ENCODE results near the gene KRTAP7-1.

Gene KRTAP7-1

GRCh38 chr21:30829659-30830058 is at the start of gene KRTAP7-1:
KRTAP7-1 (minus strand) TSS chr21:30829759; CDS start chr21:30829698, 61 bp downstream.
- DNase-seq (ENCODE audit: low spot score) (no peak), FAIRE-seq (no peak)

GRCh38 chr21:30874526-30874925 is 45.0 kb upstream of the KRTAP7-1 start:
- DNase-seq (ENCODE audit: low spot score) (no peak), FAIRE-seq (no peak)

- DNase-seq (ENCODE audit: low spot score): no peak
- no peak for FAIRE-seq
Observed at GRCh38 chr21:30847627-30848500, 18.3 kb upstream of the KRTAP7-1 start.

GRCh38 chr21:30842990-30843389 is 13.4 kb upstream of the KRTAP7-1 start:
- no peak for FAIRE-seq
- no peak for DNase-seq (ENCODE audit: low spot score)

- DNase-seq (ENCODE audit: low spot score) (peak; percentile 29), FAIRE-seq (no peak)
Observed at GRCh38 chr21:30839304-30839703, 9.7 kb upstream of the KRTAP7-1 start.

GRCh38 chr21:30838536-30838935 is 9.0 kb upstream of the KRTAP7-1 start:
- FAIRE-seq: no peak
- DNase-seq (ENCODE audit: low spot score): no peak

GRCh38 chr21:30831194-30831765 is 1.7 kb upstream of the KRTAP7-1 start:
- DNase-seq (ENCODE audit: low spot score) (peak; percentile 16), FAIRE-seq (no peak)

GRCh38 chr21:30818837-30819610 is 10.5 kb downstream of the KRTAP7-1 start:
- FAIRE-seq (no peak), DNase-seq (ENCODE audit: low spot score) (no peak)

- FAIRE-seq (no peak), DNase-seq (ENCODE audit: low spot score) (no peak)
Observed at GRCh38 chr21:30813174-30813573, 16.4 kb downstream of the KRTAP7-1 start, which contains the start of gene KRTAP8-1. KRTAP8-1 (minus strand) TSS chr21:30813274; CDS start chr21:30813220, 54 bp downstream.

- FAIRE-seq: no peak
- DNase-seq (ENCODE audit: low spot score): no peak
Observed at GRCh38 chr21:30800605-30801004, 29.0 kb downstream of the KRTAP7-1 start.

- DNase-seq (ENCODE audit: low spot score) (no peak), FAIRE-seq (no peak)
Observed at GRCh38 chr21:30793581-30794314, 35.8 kb downstream of the KRTAP7-1 start.

- FAIRE-seq (no peak), DNase-seq (ENCODE audit: low spot score) (no peak)
Observed at GRCh38 chr21:30779249-30779648, 50.3 kb downstream of the KRTAP7-1 start.
